GM19324 (cell line): Measurements from ENCODE around the gene SKAP1.
"Not testable (repeated sequence)": the region's sequence is repeated elsewhere in the genome, so short reads cannot be mapped to it uniquely, and the experiment has no call there.

Experiments used
- ATAC-seq: cut with Tn5 transposase; IDR thresholded peaks from one replicate; pipeline ENCODE4 v1.9.1; 2021; ENCODE audit warnings: mild to moderate bottlenecking, moderate library complexity; ENCODE audit not compliant: unreplicated experiment, low FRiP score

SKAP1 gene

DNA sequence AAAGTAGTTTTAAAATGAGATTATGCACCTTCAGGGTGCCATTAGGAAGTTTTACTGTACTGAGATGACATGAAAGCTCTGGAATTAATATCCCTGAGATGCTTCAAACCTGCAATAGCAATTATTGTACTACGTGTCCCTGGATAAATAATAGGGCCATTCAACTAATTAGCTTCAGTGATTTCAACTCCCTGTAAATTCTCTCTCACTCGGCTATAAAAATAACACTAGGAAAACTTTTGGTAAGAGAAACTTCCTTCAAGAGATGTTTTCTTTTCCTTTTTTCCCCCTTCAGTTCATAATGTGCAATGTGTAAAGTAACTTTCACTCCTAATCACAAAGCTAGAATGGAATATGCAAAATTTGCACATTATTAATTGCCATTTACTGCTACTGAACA lies 176.0 kb downstream of the SKAP1 start:
- no peak for ATAC-seq

- no peak for ATAC-seq
Measured at GRCh38 chr17:48251950-48252349, 178.1 kb downstream of the SKAP1 start.

DNA sequence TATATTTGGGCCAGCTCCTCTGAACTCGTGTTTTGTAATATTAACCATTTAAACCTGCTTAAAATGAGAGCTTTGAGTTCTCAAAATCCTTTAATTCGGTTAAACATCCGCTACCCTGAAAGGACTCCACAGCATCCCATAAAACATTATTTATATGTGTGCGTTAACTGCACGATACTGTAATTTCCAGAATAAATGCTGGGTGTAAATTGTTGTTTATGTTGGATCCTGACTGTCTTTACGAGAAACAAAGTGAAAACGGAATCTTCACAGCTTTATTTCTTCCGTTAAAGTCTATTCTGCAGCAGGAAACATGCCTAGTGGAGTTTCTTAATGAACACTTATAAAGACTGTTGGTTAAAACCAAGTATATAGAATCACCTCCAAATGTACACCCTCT lies 179.1 kb downstream of the SKAP1 start:
- ATAC-seq = no peak

DNA sequence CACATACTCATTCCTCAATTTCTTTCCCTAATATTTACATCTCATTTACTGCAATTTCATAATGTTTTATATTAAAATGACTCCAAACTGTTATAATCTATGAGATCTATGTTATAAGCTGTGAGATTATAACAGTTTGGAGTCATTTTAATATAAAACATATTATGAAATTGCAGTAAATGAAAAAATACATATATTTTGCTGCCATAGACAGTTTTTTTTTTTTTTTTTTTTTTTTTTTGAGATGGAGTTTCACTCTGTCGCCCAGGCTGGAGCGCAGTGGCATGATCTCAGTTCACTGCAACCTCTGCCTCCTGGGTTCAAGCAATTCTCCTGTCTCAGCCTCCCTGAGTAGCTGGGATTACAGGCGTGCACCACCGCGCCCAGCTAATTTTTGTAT lies 180.0 kb downstream of the SKAP1 start:
- not testable (repeated sequence) for ATAC-seq

DNA sequence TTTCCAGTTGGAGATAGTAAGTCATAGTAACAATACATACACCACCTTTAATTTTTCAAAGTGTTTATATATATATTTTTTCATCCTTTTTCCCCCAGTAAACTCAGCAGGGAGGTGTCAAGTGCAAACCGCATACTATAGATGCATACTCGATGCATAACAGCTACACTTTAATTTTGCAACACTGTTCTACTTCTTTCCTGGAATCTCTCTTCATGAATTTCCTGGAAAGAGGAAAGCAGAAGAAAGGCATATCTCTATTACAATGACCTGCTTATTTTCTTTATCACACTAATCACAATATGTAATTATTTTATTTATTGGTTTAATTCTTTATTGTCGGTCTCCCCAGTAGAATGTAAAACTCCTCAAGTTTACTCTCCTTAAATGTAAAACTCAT lies 182.4 kb downstream of the SKAP1 start:
- ATAC-seq = no peak

DNA sequence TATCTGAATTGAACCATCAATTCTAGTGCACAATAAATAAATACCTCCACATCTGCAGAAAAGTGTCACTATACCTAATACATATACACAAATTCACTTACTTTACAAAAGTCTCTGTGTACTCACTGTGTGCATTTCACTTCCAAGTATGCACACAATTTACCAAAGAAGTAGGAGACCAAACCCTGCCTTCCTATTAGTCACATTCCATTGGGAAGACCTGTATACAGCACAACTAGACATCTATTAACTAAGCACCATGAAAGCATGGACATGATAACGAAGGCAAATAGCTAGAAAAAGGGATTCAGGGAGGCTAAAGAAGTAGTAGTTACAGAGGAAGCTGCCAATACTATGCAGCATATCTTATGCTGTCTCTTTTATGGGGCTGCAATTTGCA lies 183.0 kb downstream of the SKAP1 start:
- ATAC-seq = no peak

GRCh38 chr17:48246612-48247011 lies 183.4 kb downstream of the SKAP1 start:
- no peak for ATAC-seq

DNA sequence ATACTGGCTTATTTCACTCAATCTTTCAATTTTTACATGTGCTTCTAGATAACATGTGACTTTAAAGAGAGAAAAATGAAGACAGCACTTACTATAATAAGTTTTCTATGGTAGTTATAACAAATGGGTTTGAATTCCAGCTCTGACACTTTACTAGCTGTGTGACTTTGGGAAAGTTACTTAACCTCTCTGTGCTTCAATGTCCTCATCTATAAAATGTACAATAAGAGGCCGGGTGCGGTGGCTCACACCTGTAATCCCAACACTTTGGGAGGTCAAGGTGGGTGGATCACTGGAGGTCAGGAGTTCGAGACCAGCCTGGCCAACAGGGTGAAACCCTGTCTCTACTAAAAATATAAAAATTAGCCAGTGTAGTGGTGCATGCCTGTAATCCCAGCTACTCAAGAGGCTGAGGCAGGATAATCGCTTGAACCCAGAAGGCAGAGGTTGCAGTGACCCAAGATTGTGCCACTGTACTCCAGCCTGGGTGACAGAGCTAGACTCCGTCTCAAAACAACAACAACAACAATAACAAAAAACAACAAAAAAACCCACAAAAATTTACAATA lies 184.5 kb downstream of the SKAP1 start:
- not testable (repeated sequence) for ATAC-seq

- ATAC-seq = no peak
Measured at GRCh38 chr17:48244814-48245213, 185.2 kb downstream of the SKAP1 start.

GRCh38 chr17:48244121-48244711 lies 185.8 kb downstream of the SKAP1 start:
- ATAC-seq = no peak

DNA sequence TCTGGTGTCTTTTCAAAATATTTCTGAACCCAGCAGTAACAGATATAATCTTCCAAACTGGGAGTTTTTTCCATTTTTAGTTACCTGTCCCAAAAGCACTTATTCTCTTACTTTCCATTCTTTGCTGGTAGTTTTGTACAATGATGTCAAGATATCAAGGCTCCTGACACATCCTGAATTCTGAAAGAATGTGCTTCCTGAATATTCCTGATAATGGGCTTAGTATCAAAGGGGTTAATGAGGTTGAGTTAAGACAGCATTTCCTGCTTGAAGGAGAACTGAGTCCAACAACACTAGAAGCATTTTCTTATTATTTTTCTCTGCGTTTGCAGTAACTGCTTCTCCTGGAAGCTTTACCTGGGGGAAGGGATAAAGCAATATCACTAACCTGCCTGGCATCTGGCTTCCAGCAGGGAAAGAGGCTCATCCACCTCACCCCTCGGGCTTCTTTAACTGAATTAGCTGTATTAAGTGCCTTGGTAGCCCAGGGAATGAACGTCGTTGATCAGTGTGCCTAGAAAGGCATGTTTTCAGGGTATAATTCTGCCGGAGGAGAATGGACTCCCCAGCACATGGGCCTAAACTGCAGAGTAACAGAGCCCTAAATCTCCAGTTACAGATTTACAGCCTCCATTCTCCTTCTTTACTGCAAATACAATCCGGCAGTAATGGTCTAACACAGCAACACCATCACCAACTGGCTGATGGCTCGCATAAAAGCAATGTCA lies 188.1 kb downstream of the SKAP1 start:
- ATAC-seq = no peak

- ATAC-seq = peak; percentile 63
Measured at GRCh38 chr17:48241131-48241591, 188.9 kb downstream of the SKAP1 start.

DNA sequence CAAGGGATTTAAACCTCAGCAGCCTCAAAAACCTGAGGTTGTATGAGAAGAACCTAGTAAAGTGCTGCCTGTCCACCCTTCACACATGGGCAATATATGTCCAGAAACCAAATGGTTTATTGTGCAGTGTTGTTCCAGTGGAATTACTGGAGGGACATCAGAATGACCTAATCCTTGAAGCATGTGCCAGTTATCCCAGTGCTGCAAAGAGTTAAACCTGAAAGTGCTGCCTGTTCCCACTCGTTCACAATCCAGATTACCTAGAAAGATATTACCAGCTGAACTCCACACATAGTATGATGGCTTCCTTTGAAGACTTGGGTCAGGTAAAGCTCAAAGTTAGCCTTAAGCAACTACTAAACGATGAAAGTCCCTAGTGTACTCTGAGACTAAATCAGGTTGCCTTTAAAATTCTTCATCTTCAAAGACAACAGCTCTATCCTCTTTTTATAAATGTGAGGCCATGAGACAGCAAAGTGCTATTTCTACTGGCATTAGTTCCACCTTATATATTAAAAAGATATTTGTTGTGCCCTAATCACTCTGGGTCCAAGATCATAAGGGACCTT lies 189.4 kb downstream of the SKAP1 start:
- no peak for ATAC-seq

GRCh38 chr17:48240122-48240521 lies 189.9 kb downstream of the SKAP1 start:
- no peak for ATAC-seq

- no peak for ATAC-seq
Measured at GRCh38 chr17:48239603-48239995, 190.4 kb downstream of the SKAP1 start.

DNA sequence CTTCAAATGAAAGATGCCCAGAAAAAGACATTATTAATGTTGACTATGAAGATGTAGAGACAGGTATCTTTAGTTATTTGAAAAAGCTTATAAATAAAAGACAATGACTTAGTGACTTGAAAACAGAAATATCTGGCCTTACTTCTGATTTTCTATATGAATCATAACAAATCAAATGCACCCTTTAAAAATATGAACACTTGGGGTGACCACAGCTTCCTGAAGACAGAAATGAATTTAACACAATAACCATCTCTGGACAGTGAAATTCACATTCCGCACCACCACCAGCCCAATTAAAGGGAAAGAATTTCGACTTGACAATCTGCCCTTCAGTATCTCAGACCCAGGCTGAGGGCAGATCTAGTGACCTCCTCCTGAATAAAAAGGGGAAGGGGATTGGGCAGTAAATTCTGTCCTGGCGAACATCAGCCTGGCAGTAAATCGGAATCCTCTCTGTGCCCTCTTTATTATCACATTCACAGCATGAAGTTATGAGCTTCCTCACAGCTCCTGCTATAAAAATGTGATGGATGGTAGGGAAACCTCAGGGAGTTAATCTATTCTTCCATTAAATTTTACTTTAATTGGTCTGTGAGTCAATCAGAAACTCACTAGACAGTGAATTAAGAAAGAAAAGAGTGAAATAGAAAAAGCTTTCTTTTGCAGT lies 190.9 kb downstream of the SKAP1 start:
- ATAC-seq = no peak

DNA sequence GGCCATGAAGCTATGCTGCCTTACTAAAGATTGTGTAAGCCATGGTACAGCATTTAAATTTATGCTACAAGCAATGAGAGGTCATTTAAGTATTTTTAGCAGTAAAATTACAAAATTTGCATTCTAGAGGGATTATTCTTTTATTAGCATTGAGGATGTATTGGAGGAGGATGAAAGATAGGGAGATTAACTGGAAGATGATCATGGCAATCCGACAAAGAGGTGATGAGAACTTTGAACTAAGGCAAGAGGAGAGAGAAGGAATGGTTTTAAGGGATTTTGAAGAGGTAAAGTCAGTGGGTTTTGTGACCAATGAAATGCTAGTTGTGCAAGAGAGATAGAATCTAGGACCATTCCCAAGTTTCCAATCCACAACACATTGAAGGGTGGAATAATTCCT lies 192.6 kb downstream of the SKAP1 start:
- no peak for ATAC-seq

DNA sequence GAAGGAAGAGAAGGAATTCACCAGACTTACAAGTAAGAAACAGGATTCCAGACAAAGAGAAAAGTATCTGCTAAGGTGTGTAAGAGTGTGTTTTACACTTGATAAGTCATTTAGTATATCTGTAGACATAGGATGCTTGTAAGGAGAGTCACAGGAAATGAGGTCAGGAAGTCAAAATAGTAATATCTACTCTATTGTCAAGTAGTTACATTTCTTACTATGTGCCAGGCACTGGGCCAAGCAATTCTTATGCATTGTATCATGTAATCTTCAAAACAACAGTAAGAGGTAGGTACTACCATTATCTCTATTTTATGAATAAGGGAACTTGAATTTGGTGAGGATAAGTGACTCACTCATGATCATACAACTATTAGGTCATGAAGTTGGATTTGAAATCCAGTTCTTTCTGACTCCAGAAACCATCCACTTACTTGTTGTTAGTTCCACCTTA lies 193.3 kb downstream of the SKAP1 start:
- no peak for ATAC-seq

DNA sequence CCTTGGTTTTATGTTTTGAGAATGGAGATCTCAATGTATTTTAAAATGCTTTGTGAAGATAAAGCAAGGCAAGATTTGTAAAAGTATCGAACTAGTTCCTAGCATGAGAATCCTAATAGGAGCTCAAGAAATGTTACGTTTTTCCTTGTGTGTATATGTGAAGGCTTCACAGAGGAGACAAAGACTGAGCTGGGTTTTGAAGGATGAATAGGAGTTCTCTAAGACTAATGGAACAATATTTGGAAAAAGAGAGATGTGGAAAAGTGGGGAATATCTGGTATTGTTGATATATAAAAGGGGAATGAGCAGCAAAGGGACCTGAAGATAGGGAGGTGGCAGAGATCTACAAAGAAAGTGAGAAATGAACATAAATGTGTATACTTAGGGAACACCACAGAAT lies 195.1 kb downstream of the SKAP1 start:
- ATAC-seq = no peak

DNA sequence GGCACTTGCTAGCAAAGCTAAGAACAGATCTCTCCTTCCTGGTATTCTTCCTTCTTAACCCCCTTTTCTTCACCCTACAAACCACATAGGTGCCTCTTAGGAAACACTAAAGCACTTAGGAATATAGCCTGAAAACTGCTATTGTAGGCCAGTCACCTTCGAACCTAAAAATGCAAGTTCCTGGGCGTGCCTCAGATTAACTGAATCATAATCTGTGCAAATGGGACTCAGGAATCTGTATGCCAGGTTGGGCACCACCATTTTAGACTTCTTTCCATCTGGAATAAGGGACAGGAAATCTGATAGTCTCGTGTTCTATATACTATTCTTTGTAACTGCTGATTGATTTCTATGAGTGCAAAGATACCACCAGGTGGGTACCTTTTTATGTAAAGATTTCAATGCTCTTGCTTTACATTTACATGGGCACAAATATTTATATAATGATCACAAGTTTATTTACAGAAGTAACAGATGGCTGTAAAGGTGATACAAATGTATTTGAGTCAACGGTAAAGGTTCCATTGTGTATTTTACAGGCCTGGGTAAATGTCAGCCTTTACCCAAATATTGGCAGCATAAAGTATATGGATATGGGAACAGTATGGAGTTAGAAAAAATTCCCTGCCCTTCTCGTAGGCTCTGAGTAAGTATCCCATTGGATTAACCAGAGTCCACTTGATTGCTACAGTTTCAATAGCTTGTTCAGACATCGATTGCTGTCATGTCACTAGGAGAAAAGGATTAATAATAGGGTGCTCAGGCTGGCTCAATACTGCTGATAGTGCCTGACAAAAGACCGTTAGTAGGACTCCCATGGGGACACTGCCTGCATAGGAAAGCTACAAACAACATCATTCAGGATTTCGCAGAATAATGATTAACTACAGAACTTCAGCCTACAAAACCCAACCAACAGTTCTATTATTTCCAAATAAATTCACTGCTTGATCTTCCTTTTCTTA lies 197.7 kb downstream of the SKAP1 start:
- ATAC-seq = no peak
